Muscle of arm (tissue), 12 donors: Measurements from ENCODE around the gene SOWAHD. TPM values are rescaled to one million over a fixed set of nuclear protein-coding genes. Genes with fewer than 3 reads are reported as not detected.

Experiments used
- DNase-seq: peaks from one replicate; pipeline ENCODE4 v3.0.0-alpha.2; 2013
- polyA plus RNA-seq, 12 donors: library from polyadenylated mRNA; unstranded; fragments of 120-200 nt; gene quantifications; one replicate each; pipeline ENCODE4 v1.2.1, GENCODE V29; 2013; ENCODE audit not compliant: insufficient read length in 12 of 12

Gene SOWAHD
- polyA plus RNA-seq, 12 donors, result 0.20 to 0.57 (median 0.32) TPM; not detected in 2

DNA sequence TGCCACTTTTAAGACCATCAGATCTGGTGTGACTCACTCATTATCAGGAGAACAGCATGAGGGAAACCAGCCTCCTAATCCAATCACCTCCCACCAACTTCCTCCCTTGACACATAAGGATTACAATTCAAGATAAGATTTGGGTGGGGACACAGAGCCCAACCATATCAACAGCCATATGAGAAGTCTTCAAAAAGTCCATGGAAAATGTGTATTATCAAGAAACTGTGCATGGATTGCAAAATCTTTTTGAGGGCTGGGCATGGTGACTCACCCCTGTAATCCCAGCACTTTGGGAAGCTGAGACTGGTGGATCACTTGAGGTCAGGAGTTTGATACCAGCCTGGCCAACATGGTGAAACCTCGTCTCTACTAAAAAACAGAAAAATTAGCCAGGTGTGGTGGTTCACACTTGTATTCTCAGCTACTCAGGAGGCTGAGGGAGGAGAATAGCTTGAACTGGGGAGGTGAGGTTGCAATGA lies 50.8 kb downstream of the SOWAHD start:
- DNase-seq, result no peak

Other genes starting within 250 kb of the SOWAHD start
- 10 to 100 TPM in 10 of 12 donors, 1 to 10 TPM in 1, not detected in 1; 7.1 to 22.5 (median 17.8) TPM for gene STEEP1, start 193.2 kb upstream of the SOWAHD start, polyA plus RNA-seq
- gene UBE2A, start 184.0 kb upstream of the SOWAHD start, polyA plus RNA-seq, result 10 to 100 TPM in 11 of 12 donors, not detected in 1; 55.7 to 98.6 (median 69.7) TPM
- gene NKRF, start 152.2 kb upstream of the SOWAHD start, polyA plus RNA-seq, result 10 to 100 TPM in 1 of 12 donors, 1 to 10 TPM in 10, not detected in 1; 5.4 to 10.1 (median 7.4) TPM
- gene SEPTIN6, start 65.4 kb upstream of the SOWAHD start, polyA plus RNA-seq, result 10 to 100 TPM in 11 of 12 donors, not detected in 1; 22.0 to 54.1 (median 35.0) TPM
- gene RPL39, start 33.0 kb downstream of the SOWAHD start, polyA plus RNA-seq, result 1,000 to 10,000 TPM; 1,340 to 4,447 (median 3,172) TPM
- gene UPF3B, start 94.4 kb downstream of the SOWAHD start, polyA plus RNA-seq, result 10 to 100 TPM in 11 of 12 donors, not detected in 1; 10.6 to 27.4 (median 13.1) TPM
- 10 to 100 TPM in 3 of 12 donors, 1 to 10 TPM in 7, not detected in 2; 8.0 to 11.9 (median 8.9) TPM for gene RNF113A, start 113.1 kb downstream of the SOWAHD start, polyA plus RNA-seq
- gene NDUFA1, start 113.2 kb downstream of the SOWAHD start, polyA plus RNA-seq, result 100 to 1,000 TPM in 5 of 12 donors, 10 to 100 TPM in 6, not detected in 1; 61.6 to 113 (median 98.4) TPM
- gene AKAP14, start 137.3 kb downstream of the SOWAHD start, polyA plus RNA-seq, result not detected
- gene NKAP, start 185.2 kb downstream of the SOWAHD start, polyA plus RNA-seq, result 10 to 100 TPM in 6 of 12 donors, 1 to 10 TPM in 5, not detected in 1; 7.7 to 12.3 (median 10.1) TPM